ENCODE results near the gene DDX39B. TPM values are rescaled to one million over a fixed set of nuclear protein-coding genes. Genes with fewer than 3 reads are reported as not detected.

The DDX39B gene
- total RNA-seq, 4 donors from 2014 or later = 168 to 258 (median 217) TPM

DNA sequence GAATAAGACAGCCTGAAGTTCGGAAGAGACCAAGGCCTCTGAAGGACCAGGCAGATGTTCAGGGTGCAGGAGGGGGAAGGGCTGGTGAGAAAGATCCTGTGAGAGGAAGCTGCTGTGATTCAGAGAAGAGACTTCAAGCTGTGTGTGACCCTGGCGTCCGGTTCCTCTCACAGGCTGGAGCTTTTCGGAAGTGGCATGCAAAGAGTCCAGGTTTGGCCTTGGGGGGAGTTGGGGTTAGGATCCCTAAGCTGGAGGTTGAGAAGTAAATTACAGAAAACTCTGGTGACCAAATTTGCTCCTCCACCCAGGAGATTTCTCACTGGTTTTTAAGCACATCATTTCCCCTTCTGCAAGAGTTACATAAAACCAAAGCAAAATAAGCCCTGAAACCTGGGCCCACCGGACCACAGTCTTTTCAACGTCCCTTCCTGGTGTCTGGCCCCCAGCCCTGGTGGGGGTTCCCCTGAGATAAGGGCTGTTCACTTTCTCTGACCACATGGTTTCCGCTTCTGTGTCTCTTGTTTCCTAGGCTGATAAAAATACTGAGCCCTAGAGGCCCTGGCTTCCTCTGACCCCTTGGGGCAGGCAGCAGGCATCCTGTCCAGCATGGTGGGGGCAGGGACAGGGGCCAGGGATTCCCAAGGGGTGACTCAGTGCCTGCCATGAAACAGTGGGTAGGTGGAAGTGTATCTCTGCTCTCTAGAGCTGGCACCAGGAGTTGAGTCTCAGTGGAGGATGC is 18.3 kb upstream of the DDX39B start:
- TF ChIP-seq, protein P1, sequence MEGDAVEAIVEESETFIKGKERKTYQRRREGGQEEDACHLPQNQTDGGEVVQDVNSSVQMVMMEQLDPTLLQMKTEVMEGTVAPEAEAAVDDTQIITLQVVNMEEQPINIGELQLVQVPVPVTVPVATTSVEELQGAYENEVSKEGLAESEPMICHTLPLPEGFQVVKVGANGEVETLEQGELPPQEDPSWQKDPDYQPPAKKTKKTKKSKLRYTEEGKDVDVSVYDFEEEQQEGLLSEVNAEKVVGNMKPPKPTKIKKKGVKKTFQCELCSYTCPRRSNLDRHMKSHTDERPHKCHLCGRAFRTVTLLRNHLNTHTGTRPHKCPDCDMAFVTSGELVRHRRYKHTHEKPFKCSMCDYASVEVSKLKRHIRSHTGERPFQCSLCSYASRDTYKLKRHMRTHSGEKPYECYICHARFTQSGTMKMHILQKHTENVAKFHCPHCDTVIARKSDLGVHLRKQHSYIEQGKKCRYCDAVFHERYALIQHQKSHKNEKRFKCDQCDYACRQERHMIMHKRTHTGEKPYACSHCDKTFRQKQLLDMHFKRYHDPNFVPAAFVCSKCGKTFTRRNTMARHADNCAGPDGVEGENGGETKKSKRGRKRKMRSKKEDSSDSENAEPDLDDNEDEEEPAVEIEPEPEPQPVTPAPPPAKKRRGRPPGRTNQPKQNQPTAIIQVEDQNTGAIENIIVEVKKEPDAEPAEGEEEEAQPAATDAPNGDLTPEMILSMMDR (IDR thresholded peaks at IDR 0.05; ENCODE audit: low read depth) = no peak

DNA sequence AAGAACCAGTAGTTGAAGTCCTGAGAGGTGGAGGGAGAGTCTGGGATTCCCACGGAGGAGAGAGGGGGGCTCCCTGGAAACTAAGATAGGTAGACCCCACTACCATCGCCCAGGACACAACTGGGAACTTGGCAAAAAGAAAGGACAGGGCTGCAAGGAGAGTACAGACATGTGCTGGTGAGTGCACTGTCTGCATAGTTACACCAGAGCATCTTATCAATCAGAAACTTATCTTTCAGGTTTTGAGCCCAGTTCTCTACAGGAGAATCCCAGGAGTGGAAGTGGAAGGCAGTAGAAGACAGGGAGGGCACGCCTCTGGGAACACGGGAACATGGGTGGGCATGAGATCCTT is 17.8 kb upstream of the DDX39B start:
- TF ChIP-seq, protein P1 (IDR thresholded peaks at IDR 0.05; ENCODE audit: low read depth) = no peak

DNA sequence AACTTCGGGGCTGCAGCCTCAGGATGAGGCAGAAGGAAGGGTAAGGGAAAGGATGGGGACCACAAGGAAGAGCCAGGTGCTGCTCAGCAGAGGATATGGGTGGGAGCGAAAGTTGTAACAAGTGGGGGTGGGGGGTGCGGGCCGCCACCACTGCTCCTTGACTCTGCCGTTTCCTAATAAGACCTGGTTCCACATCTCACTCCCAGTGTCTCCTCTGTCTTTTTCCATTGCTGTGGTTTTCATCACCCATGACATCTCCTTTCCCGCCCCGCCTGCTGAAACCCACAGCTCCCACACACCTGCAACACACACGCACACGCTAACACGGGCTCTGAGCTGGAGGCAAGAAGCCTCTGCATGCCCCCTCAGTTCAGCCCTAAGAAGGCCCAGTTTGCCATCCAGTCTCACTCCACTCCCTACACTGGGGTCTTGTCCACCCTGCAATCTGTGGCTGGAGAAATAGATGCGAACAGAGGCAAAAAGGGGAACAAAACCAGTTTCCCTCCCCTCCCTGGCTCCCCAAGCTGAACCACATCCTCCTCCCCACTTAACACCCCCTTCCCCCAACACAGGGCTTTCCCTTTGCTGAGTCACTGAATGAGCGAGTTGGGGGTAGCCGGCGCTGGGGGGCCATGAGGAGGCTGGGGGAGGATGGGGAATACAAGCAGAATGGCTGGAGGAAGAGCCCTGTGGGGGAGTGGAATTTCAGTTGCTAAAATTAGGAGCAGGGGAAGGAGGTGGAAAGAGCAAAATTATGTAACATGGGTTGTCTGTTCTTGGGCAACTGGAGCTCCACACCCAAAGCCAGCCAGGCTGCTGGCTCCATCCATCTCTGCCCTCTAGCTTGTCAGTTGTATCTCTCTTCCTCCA is 17.1 kb upstream of the DDX39B start:
- TF ChIP-seq, protein P1 (IDR thresholded peaks at IDR 0.05; ENCODE audit: low read depth) = no peak

DNA sequence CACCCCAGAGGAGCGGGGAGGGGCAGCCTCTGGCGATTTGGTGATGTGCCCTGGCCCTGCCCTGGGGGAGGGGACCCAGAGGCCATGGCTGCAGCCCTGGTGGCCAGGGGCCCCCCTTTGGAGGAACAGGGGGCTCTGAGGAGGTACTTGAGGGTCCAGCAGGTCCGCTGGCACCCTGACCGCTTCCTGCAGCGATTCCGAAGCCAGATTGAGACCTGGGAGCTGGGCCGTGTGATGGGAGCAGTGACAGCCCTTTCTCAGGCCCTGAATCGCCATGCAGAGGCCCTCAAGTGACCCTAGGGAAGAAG is 16.5 kb upstream of the DDX39B start:
- TF ChIP-seq, protein P1 (IDR thresholded peaks at IDR 0.05; ENCODE audit: low read depth) = no peak

DNA sequence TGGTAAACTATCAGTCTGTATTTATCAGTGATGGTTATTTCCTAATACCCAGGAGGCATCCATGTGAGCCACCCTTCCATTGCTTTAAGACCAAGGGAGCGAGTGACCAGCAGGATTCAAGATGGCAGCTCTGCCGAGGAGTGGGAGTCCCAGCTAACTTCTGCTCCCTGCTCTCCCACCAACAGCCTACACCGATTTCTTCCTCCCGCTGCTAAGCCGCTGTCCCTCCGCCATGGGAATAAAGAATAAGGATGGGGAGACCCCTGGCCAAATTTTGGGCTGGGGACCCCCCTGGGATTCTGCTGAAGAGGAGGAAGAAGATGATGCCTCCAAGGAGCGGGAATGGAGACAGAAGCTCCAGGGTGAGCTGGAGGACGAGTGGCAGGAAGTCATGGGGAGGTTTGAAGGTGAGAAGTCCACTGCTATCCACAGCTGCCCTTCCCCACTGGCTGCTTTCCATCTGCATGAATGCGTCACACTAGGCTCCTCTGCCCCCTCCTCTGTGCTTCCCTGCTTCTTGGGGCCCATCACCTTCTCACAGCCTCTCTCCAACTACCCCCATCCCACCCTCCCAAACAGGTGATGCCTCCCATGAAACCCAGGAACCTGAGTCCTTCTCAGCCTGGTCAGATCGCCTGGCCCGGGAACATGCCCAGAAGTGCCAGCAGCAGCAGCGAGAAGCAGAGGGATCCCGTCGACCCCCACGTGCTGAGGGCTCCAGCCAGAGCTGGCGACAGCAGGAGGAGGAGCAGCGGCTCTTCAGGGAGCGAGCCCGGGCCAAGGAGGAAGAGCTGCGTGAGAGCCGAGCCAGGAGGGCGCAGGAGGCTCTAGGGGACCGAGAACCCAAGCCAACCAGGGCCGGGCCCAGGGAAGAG is 15.9 kb upstream of the DDX39B start:
- TF ChIP-seq, protein P1 (IDR thresholded peaks at IDR 0.05; ENCODE audit: low read depth) = no peak

DNA sequence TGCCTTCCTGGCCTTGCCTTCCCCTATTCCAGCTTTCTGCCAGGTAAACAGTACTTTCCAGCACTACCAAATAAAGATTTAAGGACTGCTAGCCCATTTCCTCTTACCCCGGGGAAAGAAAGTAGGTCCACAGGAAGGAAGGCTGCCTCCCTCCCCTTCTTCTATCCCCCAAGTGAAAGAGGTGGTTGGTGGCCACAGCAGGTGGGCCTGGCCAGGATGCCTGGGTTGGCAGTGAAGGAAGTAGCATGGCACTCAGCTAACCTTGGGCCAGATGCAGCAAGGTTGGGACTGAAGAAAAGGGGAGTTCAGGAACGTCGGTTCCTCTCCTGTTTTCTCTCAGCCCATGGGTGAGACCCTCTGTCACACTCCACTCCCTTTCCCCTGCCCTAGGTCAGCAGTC is 14.5 kb upstream of the DDX39B start:
- TF ChIP-seq, protein P1 (IDR thresholded peaks at IDR 0.05; ENCODE audit: low read depth) = no peak

DNA sequence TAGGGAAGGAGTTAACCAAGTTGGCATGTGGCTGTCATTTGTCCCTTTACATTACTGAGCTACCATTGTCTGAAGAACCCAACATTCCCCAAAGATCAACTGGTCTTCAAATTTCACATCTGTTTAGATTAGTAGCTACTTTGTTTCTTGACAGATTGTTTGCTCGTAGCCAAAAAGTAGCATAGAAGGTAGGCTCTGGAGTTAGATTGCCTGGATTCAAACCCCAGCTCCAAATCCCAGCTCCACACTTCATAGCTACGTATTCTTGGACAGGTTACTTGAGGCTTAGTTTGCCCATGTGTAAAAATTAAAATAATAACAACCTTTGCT is 6.7 kb upstream of the DDX39B start:
- TF ChIP-seq, protein P1 (IDR thresholded peaks at IDR 0.05; ENCODE audit: low read depth) = no peak

All from subcutaneous adipose tissue (tissue), 4 donors.